Ascending aorta (tissue), 2 donors: ENCODE measurements around the gene RDH16. TPM values are rescaled to one million over a fixed set of nuclear protein-coding genes. Genes with fewer than 3 reads are reported as not detected.

Experiments
- DNase-seq, 2 donors: peaks; one replicate each; pipeline ENCODE4 v3.0.0-alpha.2; 2019; ENCODE audit warnings: low spot score in 2 of 2
- H3K27ac ChIP-seq, 2 donors: fragments of 200-600 bp; sonication (generic); one replicate each; pipeline ENCODE4 v1.5.1; 2016 to 2017; ENCODE audit warnings: mild to moderate bottlenecking in 1 of 2
- H3K27me3 ChIP-seq: fragments of 200-600 bp; sonication (generic); one replicate; pipeline ENCODE4 v1.5.1; 2017
- H3K36me3 ChIP-seq, 2 donors: fragments of 200-600 bp; sonication (generic); one replicate each; pipeline ENCODE4 v1.5.1; 2016
- H3K4me1 ChIP-seq, 2 donors: fragments of 200-600 bp; sonication (generic); one replicate each; pipeline ENCODE4 v1.5.1; 2016 to 2017; ENCODE audit warnings: mild to moderate bottlenecking in 1 of 2
- H3K4me3 ChIP-seq, 2 donors: fragments of 200-600 bp; sonication (generic); one replicate each; pipeline ENCODE4 v1.5.1; 2016 to 2017; ENCODE audit warnings: mild to moderate bottlenecking in 1 of 2
- H3K9me3 ChIP-seq, 2 donors: fragments of 200-600 bp; sonication (generic); one replicate each; pipeline ENCODE4 v1.5.1; 2016
- CTCF ChIP-seq, 3 experiments: fragments of 200-600 bp in 2 of 3; fragments of 450-650 bp in 1 of 3; sonication (generic) in 2 of 3; IDR thresholded peaks; one replicate each; pipeline ENCODE4 v1.5.1; 2016 to 2019; ENCODE audit warnings: antibody characterized with exemption in 3 of 3, mild to moderate bottlenecking in 1 of 3, moderate library complexity in 1 of 3
- intact Hi-C: fragments of 100-400 bp; cut with DNase I; formaldehyde crosslinking; loops from one replicate; pipeline ENCODE4 v1.15.1; 2023
- total RNA-seq: library from RNA; depleted of rRNA; stranded (reverse); fragments of >200 nt; gene quantifications from one replicate; pipeline ENCODE4 v1.1.0, GENCODE V29; 2016

Gene RDH16
- total RNA-seq, 1 donor from 2014 or later = 5.6 TPM

GRCh38 chr12:57003395-57003794 lies 46.0 kb upstream of the RDH16 start:
- Histone ChIP-seq H3K4me1 (peaks cover 0 to 7% of the 10 kb centered on the region in 2 donors), H3K27me3 (no peaks in the 10 kb centered on the region), H3K36me3 (peaks cover 27 to 44% of the 10 kb centered on the region in 2 donors), H3K27ac (no peak overlapping the region), H3K4me3 (no peak overlapping the region), H3K9me3 (no peaks in the 10 kb centered on the region)
- intact Hi-C loops = no loop called here
- DNase-seq = no peak
- no peak for TF ChIP-seq CTCF (IDR thresholded peaks at IDR 0.05)

GRCh38 chr12:57001448-57001906 lies 44.1 kb upstream of the RDH16 start:
- no peak overlapping the region for H3K4me3 ChIP-seq
- H3K36me3 ChIP-seq = peaks cover 27 to 49% of the 10 kb centered on the region in 2 donors
- peak in 1 of 2 donors; percentile 75 for DNase-seq
- peaks cover 0 to 2% of the 10 kb centered on the region in 2 donors for H3K4me1 ChIP-seq
- H3K9me3 ChIP-seq = no peaks in the 10 kb centered on the region
- peak; percentile 47 to 64 (median 54) for TF ChIP-seq CTCF (IDR thresholded peaks at IDR 0.05)
- intact Hi-C loops = no loop called here
- H3K27ac ChIP-seq = no peak overlapping the region
- H3K27me3 ChIP-seq = no peaks in the 10 kb centered on the region

GRCh38 chr12:57000393-57000792 lies 43.0 kb upstream of the RDH16 start:
- H3K9me3 ChIP-seq = no peaks in the 10 kb centered on the region
- H3K27me3 ChIP-seq = no peaks in the 10 kb centered on the region
- H3K4me1 ChIP-seq = no peaks in the 10 kb centered on the region
- H3K27ac ChIP-seq = no peak overlapping the region
- peaks cover 27 to 57% of the 10 kb centered on the region in 2 donors for H3K36me3 ChIP-seq
- intact Hi-C loops = no loop called here
- H3K4me3 ChIP-seq = no peak overlapping the region
- TF ChIP-seq CTCF (IDR thresholded peaks at IDR 0.05) = no peak
- peak in 1 of 2 donors; percentile 28 for DNase-seq

- Histone ChIP-seq H3K9me3 (no peaks in the 10 kb centered on the region), H3K27me3 (no peaks in the 10 kb centered on the region), H3K4me3 (no peak overlapping the region), H3K27ac (no peak overlapping the region), H3K4me1 (no peaks in the 10 kb centered on the region), H3K36me3 (peaks cover 26 to 58% of the 10 kb centered on the region in 2 donors)
- no peak for DNase-seq
- TF ChIP-seq CTCF (IDR thresholded peaks at IDR 0.05) = no peak
- intact Hi-C loops = no loop called here
These were observed 42.0 kb upstream of the RDH16 start for GRCh38 chr12:56999456-56999855.

- Histone ChIP-seq H3K9me3 (no peaks in the 10 kb centered on the region), H3K4me3 (no peak overlapping the region), H3K27me3 (no peaks in the 10 kb centered on the region), H3K36me3 (peaks cover 21 to 53% of the 10 kb centered on the region in 2 donors), H3K27ac (no peak overlapping the region), H3K4me1 (no peaks in the 10 kb centered on the region)
- no peak for TF ChIP-seq CTCF (IDR thresholded peaks at IDR 0.05)
- intact Hi-C loops = no loop called here
- DNase-seq = no peak
These were observed 41.6 kb upstream of the RDH16 start for GRCh38 chr12:56998981-56999380.

GRCh38 chr12:56998316-56998715 lies 40.9 kb upstream of the RDH16 start:
- Histone ChIP-seq H3K9me3 (no peaks in the 10 kb centered on the region), H3K4me1 (no peaks in the 10 kb centered on the region), H3K4me3 (no peak overlapping the region), H3K27ac (no peak overlapping the region), H3K27me3 (no peaks in the 10 kb centered on the region), H3K36me3 (peaks cover 14 to 47% of the 10 kb centered on the region in 2 donors)
- no peak for DNase-seq
- intact Hi-C loops = no loop called here
- TF ChIP-seq CTCF (IDR thresholded peaks at IDR 0.05) = no peak
